ENCODE measurements around the gene PDE8B. TPM values are rescaled to one million over a fixed set of nuclear protein-coding genes. Genes with fewer than 3 reads are reported as not detected.

Gene PDE8B
- polyA plus RNA-seq, 1 donor (not counting 4 experiments of a cell fraction or from before 2014, with no cell fraction given) = not detected

DNA sequence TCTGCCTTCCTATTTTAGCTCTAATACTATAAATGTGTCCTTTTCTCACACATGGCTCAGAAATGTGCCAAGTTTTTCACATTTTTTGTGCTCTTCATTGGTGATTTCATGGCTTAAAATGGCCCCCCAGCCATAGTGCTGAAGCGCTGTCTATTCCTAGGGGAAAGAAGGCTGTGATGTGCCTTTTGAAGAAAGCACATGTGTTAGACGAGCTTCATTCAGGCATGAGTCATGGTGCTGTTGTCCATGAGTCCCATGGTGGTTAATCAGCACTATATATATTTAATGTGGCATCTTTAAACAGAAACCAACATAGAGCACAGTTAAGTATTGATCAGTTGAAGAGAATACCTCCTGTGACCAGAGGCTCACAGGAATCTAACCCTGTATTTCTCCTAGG is 55.8 kb downstream of the PDE8B start:
- DNase-seq (ENCODE audit: low read depth, low spot score) (no peak), FAIRE-seq (no peak)
- H3K36me3 ChIP-seq (ENCODE audit: control insufficient read depth in 2 of 2, extremely low read depth in 1 of 2, insufficient read depth in 2 of 2, low read length in 2 of 2) = no peaks in the 10 kb centered on the region
- no peaks in the 10 kb centered on the region for H3K4me1 ChIP-seq (ENCODE audit: control insufficient read depth, extremely low read depth, insufficient read depth, low read length)
- TF ChIP-seq, protein P1, sequence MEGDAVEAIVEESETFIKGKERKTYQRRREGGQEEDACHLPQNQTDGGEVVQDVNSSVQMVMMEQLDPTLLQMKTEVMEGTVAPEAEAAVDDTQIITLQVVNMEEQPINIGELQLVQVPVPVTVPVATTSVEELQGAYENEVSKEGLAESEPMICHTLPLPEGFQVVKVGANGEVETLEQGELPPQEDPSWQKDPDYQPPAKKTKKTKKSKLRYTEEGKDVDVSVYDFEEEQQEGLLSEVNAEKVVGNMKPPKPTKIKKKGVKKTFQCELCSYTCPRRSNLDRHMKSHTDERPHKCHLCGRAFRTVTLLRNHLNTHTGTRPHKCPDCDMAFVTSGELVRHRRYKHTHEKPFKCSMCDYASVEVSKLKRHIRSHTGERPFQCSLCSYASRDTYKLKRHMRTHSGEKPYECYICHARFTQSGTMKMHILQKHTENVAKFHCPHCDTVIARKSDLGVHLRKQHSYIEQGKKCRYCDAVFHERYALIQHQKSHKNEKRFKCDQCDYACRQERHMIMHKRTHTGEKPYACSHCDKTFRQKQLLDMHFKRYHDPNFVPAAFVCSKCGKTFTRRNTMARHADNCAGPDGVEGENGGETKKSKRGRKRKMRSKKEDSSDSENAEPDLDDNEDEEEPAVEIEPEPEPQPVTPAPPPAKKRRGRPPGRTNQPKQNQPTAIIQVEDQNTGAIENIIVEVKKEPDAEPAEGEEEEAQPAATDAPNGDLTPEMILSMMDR (optimal IDR thresholded peaks at IDR 0.05 in 1 of 3, IDR thresholded peaks at IDR 0.05 in 1 of 3, conservative IDR thresholded peaks at IDR 0.05 in 1 of 3; ENCODE audit: extremely low read depth in 1 of 3, insufficient read depth in 2 of 3, low read length in 3 of 3) = no peak
- no peak for TF ChIP-seq EZH2 (IDR thresholded peaks at IDR 0.05; ENCODE audit: low read length)
- no peak overlapping the region for H3K27ac ChIP-seq (ENCODE audit: control insufficient read depth, insufficient read depth, low read length)
- no peak overlapping the region for H3K4me3 ChIP-seq (ENCODE audit: control insufficient read depth in 2 of 3, extremely low read depth in 1 of 3, insufficient read depth in 2 of 3, low read depth in 1 of 3, low read length in 3 of 3)
- H4K20me1 ChIP-seq (ENCODE audit: control insufficient read depth, extremely low read depth, insufficient read depth, low read length) = no peaks in the 10 kb centered on the region
- no peak overlapping the region for H2AFZ ChIP-seq (ENCODE audit: control insufficient read depth, low read length)
- dilution Hi-C loops (cut with MboI; ENCODE audit: extremely low pct_ligation_motif_present, low sequenced_read_pairs) = no loop called here
- no peak overlapping the region for H3K9ac ChIP-seq (ENCODE audit: control insufficient read depth, extremely low read depth, insufficient read depth, low read length)
- no peaks in the 10 kb centered on the region for H3K79me2 ChIP-seq (ENCODE audit: control insufficient read depth, insufficient read depth, low read length)
- no peaks in the 10 kb centered on the region for H3K9me1 ChIP-seq (ENCODE audit: control insufficient read depth, extremely low read depth, insufficient read depth, low read length)
- H3K27me3 ChIP-seq (ENCODE audit: control insufficient read depth, extremely low read depth, insufficient read depth, low read length) = no peaks in the 10 kb centered on the region
- H3K9me3 ChIP-seq (ENCODE audit: control insufficient read depth, low read depth, low read length) = no peaks in the 10 kb centered on the region
- no peak overlapping the region for H3K4me2 ChIP-seq (ENCODE audit: control insufficient read depth, extremely low read depth, insufficient read depth, low read depth, low read length)

DNA sequence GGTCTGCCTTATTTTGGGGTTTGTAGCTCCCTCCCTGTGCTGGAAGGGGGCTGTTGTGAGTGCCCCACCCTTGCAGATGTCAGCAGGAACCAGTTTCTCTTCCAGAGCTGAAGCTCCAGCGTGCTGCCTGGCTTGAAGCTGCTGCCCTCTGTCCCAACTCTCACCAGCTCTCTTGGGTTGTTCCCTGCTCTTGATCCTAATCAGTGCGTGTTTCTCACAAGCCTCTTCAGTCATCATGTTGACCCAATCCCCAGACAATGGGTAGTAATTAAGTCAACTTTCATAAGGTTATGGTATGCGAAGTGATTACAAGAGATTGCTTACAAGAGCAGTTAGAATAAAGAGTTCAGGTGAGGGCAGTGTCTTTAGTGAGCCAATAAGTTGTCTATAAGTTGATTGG is 57.0 kb downstream of the PDE8B start:
- no peak overlapping the region for H3K9ac ChIP-seq (ENCODE audit: control insufficient read depth, extremely low read depth, insufficient read depth, low read length)
- no peaks in the 10 kb centered on the region for H3K27me3 ChIP-seq (ENCODE audit: control insufficient read depth, extremely low read depth, insufficient read depth, low read length)
- dilution Hi-C loops (cut with MboI; ENCODE audit: extremely low pct_ligation_motif_present, low sequenced_read_pairs) = no loop called here
- H4K20me1 ChIP-seq (ENCODE audit: control insufficient read depth, extremely low read depth, insufficient read depth, low read length) = no peaks in the 10 kb centered on the region
- no peaks in the 10 kb centered on the region for H3K9me1 ChIP-seq (ENCODE audit: control insufficient read depth, extremely low read depth, insufficient read depth, low read length)
- TF ChIP-seq, protein P1 (optimal IDR thresholded peaks at IDR 0.05 in 1 of 3, IDR thresholded peaks at IDR 0.05 in 1 of 3, conservative IDR thresholded peaks at IDR 0.05 in 1 of 3; ENCODE audit: extremely low read depth in 1 of 3, insufficient read depth in 2 of 3, low read length in 3 of 3) = no peak
- TF ChIP-seq EZH2 (IDR thresholded peaks at IDR 0.05; ENCODE audit: low read length) = no peak
- no peak overlapping the region for H3K27ac ChIP-seq (ENCODE audit: control insufficient read depth, insufficient read depth, low read length)
- DNase-seq (ENCODE audit: low read depth, low spot score) (no peak), FAIRE-seq (no peak)
- no peaks in the 10 kb centered on the region for H3K36me3 ChIP-seq (ENCODE audit: control insufficient read depth in 2 of 2, extremely low read depth in 1 of 2, insufficient read depth in 2 of 2, low read length in 2 of 2)
- H3K4me3 ChIP-seq (ENCODE audit: control insufficient read depth in 2 of 3, extremely low read depth in 1 of 3, insufficient read depth in 2 of 3, low read depth in 1 of 3, low read length in 3 of 3) = no peak overlapping the region
- H3K9me3 ChIP-seq (ENCODE audit: control insufficient read depth, low read depth, low read length) = no peaks in the 10 kb centered on the region
- no peak overlapping the region for H2AFZ ChIP-seq (ENCODE audit: control insufficient read depth, low read length)
- no peaks in the 10 kb centered on the region for H3K79me2 ChIP-seq (ENCODE audit: control insufficient read depth, insufficient read depth, low read length)
- H3K4me1 ChIP-seq (ENCODE audit: control insufficient read depth, extremely low read depth, insufficient read depth, low read length) = no peaks in the 10 kb centered on the region
- no peak overlapping the region for H3K4me2 ChIP-seq (ENCODE audit: control insufficient read depth, extremely low read depth, insufficient read depth, low read depth, low read length)

All from keratinocyte (primary cell).